Immature natural killer cell (primary cell): ENCODE measurements around the gene EXOC3L1. TPM values are rescaled to one million over a fixed set of nuclear protein-coding genes. Genes with fewer than 3 reads are reported as not detected.

Experiments used
- DNase-seq, 3 donors: peaks; one replicate each; pipeline ENCODE4 v3.0.0; 2022; ENCODE audit warnings: mixed read lengths in 1 of 3
- H3K27ac Mint-ChIP-seq, 6 donors: one replicate each; pipeline ENCODE4 v1.8.0; 2020; ENCODE audit warnings: mixed read lengths in 6 of 6, mild to moderate bottlenecking in 5 of 6, inconsistent platforms in 4 of 6, moderate library complexity in 3 of 6
- H3K27me3 Mint-ChIP-seq, 3 donors: one replicate each; pipeline ENCODE4 v1.8.0; 2020 to 2021; ENCODE audit warnings: low read depth in 3 of 3, mild to moderate bottlenecking in 3 of 3, mixed read lengths in 3 of 3, moderate library complexity in 3 of 3, inconsistent platforms in 1 of 3
- H3K36me3 Mint-ChIP-seq, 3 donors: one replicate each; pipeline ENCODE4 v1.8.0; 2020; ENCODE audit warnings: mixed read lengths in 3 of 3, inconsistent platforms in 2 of 3, mild to moderate bottlenecking in 2 of 3
- H3K4me1 Mint-ChIP-seq, 2 donors: one replicate each; pipeline ENCODE4 v1.8.0; 2020; ENCODE audit warnings: inconsistent platforms in 2 of 2, mild to moderate bottlenecking in 2 of 2, mixed read lengths in 2 of 2, moderate library complexity in 1 of 2
- H3K4me3 Mint-ChIP-seq, 5 donors: one replicate each; pipeline ENCODE4 v1.8.0; 2020; ENCODE audit warnings: mild to moderate bottlenecking in 5 of 5, mixed read lengths in 5 of 5, inconsistent platforms in 3 of 5, moderate library complexity in 3 of 5
- H3K9me3 Mint-ChIP-seq, 6 donors: one replicate each; pipeline ENCODE4 v1.8.0; 2020; ENCODE audit warnings: mild to moderate bottlenecking in 6 of 6, mixed read lengths in 6 of 6, inconsistent platforms in 4 of 6, moderate library complexity in 3 of 6
- polyA plus RNA-seq, 3 donors: library from polyadenylated mRNA; unstranded; fragments of 300-500 nt; fragmentation: Illumina TruSeq; gene quantifications; one replicate each; pipeline ENCODE4 v1.2.3, GENCODE V29; 2021

The EXOC3L1 gene
- polyA plus RNA-seq, 3 donors from 2014 or later, result not detected

- Mint-ChIP-seq H3K4me3 (no peak overlapping the region), H3K36me3 (no peaks in the 10 kb centered on the region), H3K27ac (no peak overlapping the region), H3K27me3 (peaks cover 0 to 4% (median 0%) of the 10 kb centered on the region in 3 donors), H3K9me3 (no peaks in the 10 kb centered on the region), H3K4me1 (no peaks in the 10 kb centered on the region)
- DNase-seq, result no peak
Observed at GRCh38 chr16:67209565-67209964, 19.6 kb upstream of the EXOC3L1 start.

- Mint-ChIP-seq H3K27ac (no peak overlapping the region), H3K4me3 (no peak overlapping the region), H3K36me3 (no peaks in the 10 kb centered on the region), H3K4me1 (no peaks in the 10 kb centered on the region), H3K27me3 (peaks cover 0 to 4% (median 0%) of the 10 kb centered on the region in 3 donors), H3K9me3 (no peaks in the 10 kb centered on the region)
- no peak for DNase-seq
Observed at GRCh38 chr16:67208154-67208896, 18.4 kb upstream of the EXOC3L1 start.

GRCh38 chr16:67207249-67208091, 17.5 kb upstream of the EXOC3L1 start:
- no peak overlapping the region for H3K27ac Mint-ChIP-seq
- no peak for DNase-seq
- H3K27me3 Mint-ChIP-seq, result peaks cover 0 to 4% (median 0%) of the 10 kb centered on the region in 3 donors
- no peaks in the 10 kb centered on the region for H3K4me1 Mint-ChIP-seq
- H3K4me3 Mint-ChIP-seq, result no peak overlapping the region
- H3K36me3 Mint-ChIP-seq, result no peaks in the 10 kb centered on the region
- H3K9me3 Mint-ChIP-seq, result no peaks in the 10 kb centered on the region

GRCh38 chr16:67206838-67207248, 16.9 kb upstream of the EXOC3L1 start:
- H3K27ac Mint-ChIP-seq, result no peak overlapping the region
- H3K27me3 Mint-ChIP-seq, result peaks cover 0 to 4% (median 0%) of the 10 kb centered on the region in 3 donors
- H3K4me3 Mint-ChIP-seq, result no peak overlapping the region
- no peak for DNase-seq
- H3K4me1 Mint-ChIP-seq, result no peaks in the 10 kb centered on the region
- H3K9me3 Mint-ChIP-seq, result no peaks in the 10 kb centered on the region
- H3K36me3 Mint-ChIP-seq, result no peaks in the 10 kb centered on the region

GRCh38 chr16:67206129-67206837, 16.3 kb upstream of the EXOC3L1 start:
- Mint-ChIP-seq H3K4me3 (no peak overlapping the region), H3K4me1 (no peaks in the 10 kb centered on the region), H3K36me3 (no peaks in the 10 kb centered on the region), H3K9me3 (no peaks in the 10 kb centered on the region), H3K27me3 (peaks cover 0 to 3% (median 0%) of the 10 kb centered on the region in 3 donors), H3K27ac (peak overlapping the region in 4 of 6 donors; percentile 8 to 22 (median 14))
- DNase-seq, result no peak

GRCh38 chr16:67204076-67204475, 14.1 kb upstream of the EXOC3L1 start:
- Mint-ChIP-seq H3K27ac (peak overlapping the region in 1 of 6 donors; percentile 26), H3K36me3 (no peaks in the 10 kb centered on the region), H3K4me1 (no peaks in the 10 kb centered on the region), H3K27me3 (peaks cover 0 to 2% (median 1%) of the 10 kb centered on the region in 3 donors), H3K4me3 (no peak overlapping the region), H3K9me3 (no peaks in the 10 kb centered on the region)
- no peak for DNase-seq

- Mint-ChIP-seq H3K4me3 (no peak overlapping the region), H3K27ac (no peak overlapping the region), H3K9me3 (no peaks in the 10 kb centered on the region), H3K4me1 (no peaks in the 10 kb centered on the region), H3K27me3 (peaks cover 0 to 3% (median 1%) of the 10 kb centered on the region in 3 donors), H3K36me3 (no peaks in the 10 kb centered on the region)
- no peak for DNase-seq
Observed at GRCh38 chr16:67202956-67203493, 13.1 kb upstream of the EXOC3L1 start.

- Mint-ChIP-seq H3K27ac (no peak overlapping the region), H3K27me3 (peaks cover 0 to 3% (median 1%) of the 10 kb centered on the region in 3 donors), H3K4me1 (no peaks in the 10 kb centered on the region), H3K36me3 (peaks cover 0 to 4% (median 0%) of the 10 kb centered on the region in 3 donors), H3K9me3 (no peaks in the 10 kb centered on the region), H3K4me3 (no peak overlapping the region)
- DNase-seq, result no peak
Observed at GRCh38 chr16:67202426-67202825, 12.5 kb upstream of the EXOC3L1 start.

- DNase-seq, result no peak
- Mint-ChIP-seq H3K27me3 (peaks cover 0 to 3% (median under 1%) of the 10 kb centered on the region in 3 donors), H3K27ac (no peak overlapping the region), H3K9me3 (no peaks in the 10 kb centered on the region), H3K36me3 (peaks cover 3 to 7% (median 3%) of the 10 kb centered on the region in 3 donors), H3K4me1 (peaks cover 2 to 3% of the 10 kb centered on the region in 2 donors), H3K4me3 (no peak overlapping the region)
Observed at GRCh38 chr16:67201411-67202345, 11.7 kb upstream of the EXOC3L1 start.

GRCh38 chr16:67200491-67200890, 10.6 kb upstream of the EXOC3L1 start:
- Mint-ChIP-seq H3K4me3 (no peak overlapping the region), H3K27me3 (peaks cover 0 to 4% (median 1%) of the 10 kb centered on the region in 3 donors), H3K9me3 (no peaks in the 10 kb centered on the region), H3K4me1 (peaks cover 9 to 15% of the 10 kb centered on the region in 2 donors), H3K36me3 (peaks cover 11 to 19% (median 11%) of the 10 kb centered on the region in 3 donors), H3K27ac (no peak overlapping the region)
- DNase-seq, result no peak

GRCh38 chr16:67199808-67200198, 9.9 kb upstream of the EXOC3L1 start:
- H3K4me3 Mint-ChIP-seq, result no peak overlapping the region
- H3K4me1 Mint-ChIP-seq, result peaks cover 9 to 16% of the 10 kb centered on the region in 2 donors
- peaks cover 11 to 20% (median 11%) of the 10 kb centered on the region in 3 donors for H3K36me3 Mint-ChIP-seq

GRCh38 chr16:67199011-67199807, 9.3 kb upstream of the EXOC3L1 start, which contains the start of gene ELMO3:
TSS of gene ELMO3 (plus strand) at chr16:67199131. CDS start at chr16:67199327, 196 bp downstream.
- H3K36me3 Mint-ChIP-seq, result peaks cover 11 to 20% (median 11%) of the 10 kb centered on the region in 3 donors

More at GRCh38 chr16:67199808-67200198, 9.9 kb upstream of the EXOC3L1 start:
- DNase-seq, result no peak
- Mint-ChIP-seq H3K9me3 (no peaks in the 10 kb centered on the region), H3K27ac (no peak overlapping the region), H3K27me3 (peaks cover 0 to 4% (median 2%) of the 10 kb centered on the region in 3 donors)

More at GRCh38 chr16:67199011-67199807, 9.3 kb upstream of the EXOC3L1 start, which contains the start of gene ELMO3:
- peaks cover 13 to 16% of the 10 kb centered on the region in 2 donors for H3K4me1 Mint-ChIP-seq
- peak within 1 kb of the TSS in 1 of 6 donors; percentile 41 for H3K27ac Mint-ChIP-seq
- H3K4me3 Mint-ChIP-seq, result no peak within 1 kb of the TSS
- H3K9me3 Mint-ChIP-seq, result no peaks in the 10 kb centered on the region
- H3K27me3 Mint-ChIP-seq, result peaks cover 0 to 4% (median 2%) of the 10 kb centered on the region in 3 donors
- no peak for DNase-seq
